Ishikawa (cell line): ENCODE data around the gene ANKFY1.

ENCODE experiments used
- EP300 ChIP-seq: IDR thresholded peaks from 2 replicates; pipeline ENCODE4 v1.6.1; 2012; ENCODE audit warnings: borderline replicate concordance
- RAD21 ChIP-seq: IDR thresholded peaks from 2 replicates; pipeline ENCODE4 v1.6.1; 2012; ENCODE audit warnings: low read depth
- TCF12 ChIP-seq: IDR thresholded peaks from 2 replicates; pipeline ENCODE4 v1.6.1; 2012; ENCODE audit warnings: low read depth
- TF ChIP-seq, protein P1 (sequence below): IDR thresholded peaks from 2 replicates; pipeline ENCODE4 v1.6.1; 2012

DNA sequence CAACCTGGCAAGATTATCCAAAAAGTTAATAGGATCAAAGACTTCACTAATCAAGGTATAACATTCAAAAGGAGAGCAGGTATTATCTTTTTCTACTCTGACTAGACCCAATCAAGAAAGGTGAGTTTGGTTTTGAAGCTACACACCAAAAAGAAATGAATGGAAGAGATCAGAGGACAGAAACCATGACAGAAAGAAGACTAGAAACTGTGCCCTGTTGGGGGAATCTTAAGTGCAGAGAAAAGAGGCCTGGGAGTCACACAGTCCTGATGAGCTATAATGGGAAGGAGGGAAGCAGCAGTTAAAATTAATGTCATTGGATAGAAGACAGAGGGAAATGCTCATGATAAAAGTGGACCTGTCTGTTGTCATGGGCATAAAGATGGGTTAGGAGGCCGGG is 138.2 kb downstream of the ANKFY1 start:
- no peak for TF ChIP-seq EP300
- TF ChIP-seq RAD21, result no peak
- TF ChIP-seq, protein P1, sequence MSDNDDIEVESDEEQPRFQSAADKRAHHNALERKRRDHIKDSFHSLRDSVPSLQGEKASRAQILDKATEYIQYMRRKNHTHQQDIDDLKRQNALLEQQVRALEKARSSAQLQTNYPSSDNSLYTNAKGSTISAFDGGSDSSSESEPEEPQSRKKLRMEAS, result no peak
- no peak for TF ChIP-seq TCF12
